Left colon (tissue), 2 donors: ENCODE results near the gene IFT81. TPM values are rescaled to one million over a fixed set of nuclear protein-coding genes. Genes with fewer than 3 reads are reported as not detected.

Source experiments
- ATAC-seq: fragments of 200-7000 bp; cut with Tn5 transposase; one replicate; pipeline ENCODE4 v1.9.1; 2020; ENCODE audit warnings: mild to moderate bottlenecking, moderate library complexity
- DNase-seq, 2 donors: peaks; one replicate each; pipeline ENCODE4 v3.0.0-alpha.2; 2020
- intact Hi-C, 2 donors: fragments of 100-400 bp; cut with DNase I in 1 of 2; cut with micrococcal nuclease in 1 of 2; formaldehyde crosslinking; loops; one replicate each; pipeline versions ENCODE4 v1.11.2 to v1.14.0; 2022; cut with DNase I, micrococcal nuclease
- total RNA-seq, 2 donors: library from RNA; stranded (reverse); fragmentation: NEBNext Ultra II Directional; extraction: Animal tissue kit (Norgen Biotek cat#: 25700); gene quantifications; one replicate each; pipeline ENCODE4 v1.2.1, GENCODE V29; 2021
- donor health status: DM: no; HTN: no; CAD: no.
- donor health status: DM: yes; HTN: yes; CAD: no.

Gene IFT81
- total RNA-seq, 2 donors from 2014 or later, result 4.8 to 5.1 TPM

DNA sequence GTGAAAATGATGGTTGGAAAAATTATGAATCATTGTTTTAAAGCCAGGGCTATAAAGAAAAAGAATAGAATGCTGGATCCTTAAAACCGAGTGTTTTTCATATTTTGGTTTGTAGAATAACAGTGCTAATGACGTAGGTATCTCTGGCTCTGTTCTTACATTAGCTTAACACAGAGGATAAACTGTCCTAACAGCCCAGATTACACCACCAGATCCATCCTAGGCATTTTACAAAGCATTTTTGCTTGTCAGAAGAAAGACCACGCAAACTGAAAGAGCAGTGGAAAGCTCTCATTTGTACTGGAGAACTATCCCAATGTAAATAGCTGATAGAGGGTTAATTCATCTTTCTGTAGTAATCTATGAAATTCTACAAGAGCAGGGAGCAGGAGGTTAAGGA lies 13.6 kb downstream of the IFT81 start:
- intact Hi-C loops, result no loop called here
- ATAC-seq, result no peak
- no peak for DNase-seq

DNA sequence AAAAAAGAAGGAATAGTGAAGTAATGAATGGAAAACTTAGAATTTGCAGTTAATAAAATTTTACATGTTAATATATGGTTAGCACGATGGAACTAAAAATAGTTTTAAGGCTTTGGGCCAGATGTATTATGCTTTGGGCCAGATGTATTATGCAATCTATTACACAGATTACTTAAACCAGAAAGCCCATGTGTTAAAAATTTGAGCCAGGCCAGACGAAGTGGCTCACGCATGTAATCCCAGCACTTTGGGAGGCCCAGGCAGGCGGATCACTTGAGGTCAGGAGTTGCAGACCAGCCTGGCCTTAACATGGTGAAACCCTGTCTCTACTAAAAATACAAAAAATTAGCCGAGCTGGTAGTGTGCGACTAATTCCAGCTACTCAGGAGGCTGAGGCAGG lies 17.2 kb downstream of the IFT81 start:
- DNase-seq, result peak in 1 of 2 donors; percentile 35
- intact Hi-C loops, result no loop called here
- no peak for ATAC-seq

DNA sequence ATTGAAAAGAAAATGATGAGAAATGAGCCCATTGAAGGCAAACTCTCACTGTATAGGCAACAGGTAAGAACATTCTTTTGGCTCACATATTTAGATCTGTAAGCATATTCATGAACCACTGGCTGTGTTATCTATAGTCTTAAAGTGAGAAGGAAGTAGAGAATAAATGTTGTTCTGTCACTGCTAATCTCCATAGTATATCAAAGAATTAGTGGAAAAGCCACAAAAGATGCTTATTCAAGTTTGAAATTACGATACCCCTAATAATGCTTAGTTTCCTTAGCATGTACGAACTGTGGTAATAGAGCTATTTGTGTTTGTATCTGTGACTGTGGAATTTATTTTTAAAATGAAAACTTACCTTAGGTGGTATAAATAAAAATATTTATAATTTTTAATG lies 22.8 kb downstream of the IFT81 start:
- ATAC-seq, result no peak
- intact Hi-C loops, result no loop called here
- DNase-seq, result no peak

DNA sequence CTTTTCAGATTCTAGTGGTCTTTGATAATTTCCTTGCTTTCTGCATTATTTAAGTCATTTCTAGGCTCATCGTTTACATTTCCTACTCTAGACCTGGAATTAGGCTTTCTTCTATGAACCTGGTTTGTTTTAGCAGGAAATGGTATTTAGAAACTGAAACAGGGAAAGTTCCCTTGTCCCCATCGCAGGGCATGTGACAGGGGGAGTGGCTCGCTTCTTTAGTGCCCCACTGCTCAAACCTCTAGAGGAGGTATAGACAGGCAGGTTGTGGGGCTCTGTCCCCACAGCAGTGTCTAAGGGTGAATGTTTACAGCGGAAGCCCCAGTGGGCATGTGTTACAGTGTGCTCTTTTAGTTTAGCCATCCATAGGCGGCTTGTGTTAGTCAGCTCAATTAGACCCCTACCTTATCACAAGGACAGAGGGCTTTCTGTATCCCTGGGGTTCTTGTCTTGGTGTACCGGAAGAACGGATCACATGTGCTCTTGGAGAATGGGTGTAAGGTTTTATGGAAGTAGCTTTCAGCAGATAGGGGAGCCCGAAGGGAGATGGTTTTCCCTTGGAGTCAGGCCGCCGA lies 25.0 kb downstream of the IFT81 start:
- no peak for DNase-seq
- intact Hi-C loops, result no loop called here

DNA sequence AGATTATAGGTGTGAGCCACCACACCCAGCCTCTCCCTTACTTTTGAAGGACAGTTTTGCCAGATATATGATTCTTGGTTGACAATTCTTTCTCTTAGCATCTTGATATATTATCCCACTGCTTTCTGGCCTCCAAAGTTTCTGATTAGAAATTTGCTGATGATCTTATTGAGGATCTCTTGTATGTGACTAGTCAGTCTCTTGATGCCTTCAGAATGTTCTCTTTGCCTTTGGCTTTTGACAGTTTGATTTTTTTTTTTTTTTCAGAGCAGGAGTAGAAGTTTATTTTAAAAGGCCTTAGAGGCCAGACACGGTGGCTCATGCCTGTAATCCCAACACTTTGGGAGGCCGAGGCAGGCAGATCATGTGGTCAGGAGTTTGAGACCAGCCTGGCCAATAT lies 32.6 kb downstream of the IFT81 start:
- DNase-seq, result no peak
- intact Hi-C loops, result no loop called here
- ATAC-seq, result no peak

More for the DNA sequence above, 25.0 kb downstream of the IFT81 start:
- no peak for ATAC-seq

DNA sequence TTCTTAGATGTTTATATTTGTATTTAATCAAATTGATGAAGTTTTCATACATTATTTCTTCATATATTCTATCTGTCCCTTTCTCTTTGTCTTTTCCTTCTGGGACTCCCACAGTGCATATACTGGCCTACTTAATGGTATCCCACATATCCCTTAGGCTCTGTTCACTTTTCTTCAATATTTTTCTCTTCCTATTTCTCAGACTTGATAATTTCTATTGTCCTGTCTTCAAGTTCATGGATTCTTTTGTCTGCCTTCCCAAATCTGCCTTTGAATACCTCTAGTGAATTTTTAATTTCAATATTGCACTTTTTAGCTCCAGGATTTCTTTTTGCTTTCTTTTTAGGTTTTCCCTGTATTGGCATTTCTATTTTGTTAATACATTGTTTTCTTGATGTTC lies 33.4 kb downstream of the IFT81 start:
- ATAC-seq (no peak), DNase-seq (no peak)
- intact Hi-C loops, result no loop called here

DNA sequence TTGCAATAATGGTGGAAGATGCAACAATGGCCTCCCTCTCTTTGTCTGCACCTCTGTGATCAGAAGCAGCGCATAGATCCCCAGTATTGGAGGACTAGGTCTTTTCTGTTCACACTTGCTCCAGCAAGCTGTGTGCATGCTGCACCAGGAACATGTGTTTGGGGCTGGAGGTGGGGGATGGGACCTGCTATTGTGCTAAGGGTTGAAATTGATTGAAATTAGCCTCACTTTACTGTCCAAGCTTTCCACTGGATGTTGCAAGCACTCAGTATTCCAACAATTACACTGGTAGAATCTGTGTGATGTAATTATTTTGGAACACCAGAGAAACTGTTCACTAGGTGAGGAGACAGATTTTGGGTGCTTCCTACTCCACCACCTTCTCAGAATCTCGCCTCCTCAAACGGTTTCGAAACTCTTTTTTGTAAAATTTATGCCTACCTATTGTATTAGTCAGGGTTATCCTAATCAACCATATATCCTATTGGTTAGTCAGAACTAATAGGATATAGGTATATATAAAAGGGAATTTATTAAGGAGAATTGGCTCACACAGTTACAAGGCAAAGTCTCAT lies 35.6 kb downstream of the IFT81 start:
- no peak for DNase-seq
- ATAC-seq, result no peak
- intact Hi-C loops, result no loop called here

DNA sequence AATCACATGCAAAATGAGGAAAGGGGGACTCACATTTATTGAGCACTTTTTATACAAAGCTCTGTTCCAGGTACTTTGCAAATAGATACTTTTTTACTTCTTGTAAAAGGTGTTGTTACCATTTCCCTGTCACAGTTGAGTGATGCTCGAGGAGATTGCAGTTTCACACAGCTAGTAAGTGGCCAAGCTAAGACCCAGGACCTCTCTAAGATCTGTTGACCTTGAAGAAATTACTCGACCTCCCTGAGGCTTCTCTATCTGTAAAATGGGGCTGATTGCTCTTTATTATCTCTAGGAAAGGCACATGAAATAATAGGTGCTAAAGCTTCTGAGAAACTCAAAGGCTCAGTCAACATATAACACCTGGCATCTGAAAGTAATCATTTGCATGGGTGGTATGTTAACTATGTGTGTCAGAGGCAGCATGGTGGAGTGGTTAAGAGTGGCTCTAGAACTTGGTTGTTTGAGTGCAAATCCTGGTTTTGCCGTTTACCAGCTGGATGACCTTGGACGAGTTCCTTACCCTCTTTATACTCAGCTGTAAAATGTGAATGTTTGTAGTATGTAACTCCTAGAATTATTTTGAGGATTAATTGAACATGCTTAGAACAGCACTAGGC lies 41.5 kb downstream of the IFT81 start:
- DNase-seq, result no peak
- no peak for ATAC-seq
- intact Hi-C loops, result no loop called here

DNA sequence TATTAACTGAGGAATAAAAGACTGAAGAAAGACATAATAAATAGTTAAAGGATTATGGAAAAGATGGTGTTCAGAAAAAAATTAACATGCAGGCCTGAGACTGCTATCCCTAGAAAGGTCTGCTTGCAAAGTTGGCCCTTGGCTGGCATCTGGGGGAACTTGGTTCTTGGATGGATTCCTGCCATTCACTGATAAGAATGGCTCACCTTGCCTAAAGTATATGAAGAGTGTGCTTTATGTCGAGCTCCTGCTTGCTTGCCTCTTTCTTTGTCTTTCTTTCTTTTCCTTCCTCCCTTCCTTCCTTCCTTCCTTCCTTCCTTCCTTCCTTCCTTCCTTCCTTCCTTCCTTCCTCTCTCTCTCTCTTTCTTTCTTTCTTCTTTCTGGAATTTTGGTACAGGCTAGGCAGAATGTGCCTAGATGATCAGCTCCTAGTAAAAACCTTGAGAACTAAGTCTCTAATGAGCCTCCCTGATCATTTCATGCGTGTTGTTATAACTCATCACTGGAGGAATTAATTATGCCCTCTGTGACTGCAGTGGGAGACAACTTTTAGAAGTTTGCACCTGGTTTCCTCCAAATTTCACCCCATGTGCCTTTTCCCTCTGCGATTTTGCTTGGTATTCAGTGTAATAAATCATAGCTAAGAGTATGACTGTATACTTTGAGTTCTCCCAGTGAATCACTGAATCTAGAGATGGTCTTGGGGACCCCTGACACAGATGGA lies 44.7 kb downstream of the IFT81 start:
- ATAC-seq (no peak), DNase-seq (no peak)
- intact Hi-C loops, result no loop called here

DNA sequence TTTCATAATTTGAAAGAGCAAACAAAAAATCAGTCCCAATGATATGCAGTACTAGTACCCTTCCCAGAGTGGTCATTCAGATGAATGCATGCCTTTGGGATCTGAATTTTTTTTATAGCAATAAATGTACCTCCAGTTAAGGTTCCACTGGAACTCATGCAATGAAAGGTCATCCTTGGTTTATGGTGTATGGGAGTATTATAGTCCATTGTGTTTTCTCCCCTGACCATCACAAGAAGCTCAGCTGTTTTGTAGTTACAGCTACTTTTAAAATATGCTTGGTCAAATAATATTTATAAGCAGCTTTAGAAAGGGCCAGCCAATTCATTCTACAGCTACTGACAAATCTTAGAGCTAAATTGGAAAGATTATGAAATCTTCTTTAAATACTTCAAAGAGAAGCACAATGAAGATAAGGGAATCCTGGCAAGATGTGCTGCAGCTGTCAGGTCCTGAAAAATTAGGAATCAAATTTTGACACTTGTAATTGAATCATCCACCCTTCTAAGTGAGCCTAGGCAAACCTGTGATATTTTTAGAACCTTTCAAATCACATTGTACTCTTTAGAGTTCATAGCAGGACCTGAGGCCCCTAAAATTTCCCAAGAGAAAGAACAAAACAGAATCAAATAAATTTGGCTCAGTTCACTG lies 46.5 kb downstream of the IFT81 start:
- no peak for DNase-seq
- intact Hi-C loops, result no loop called here
- no peak for ATAC-seq

DNA sequence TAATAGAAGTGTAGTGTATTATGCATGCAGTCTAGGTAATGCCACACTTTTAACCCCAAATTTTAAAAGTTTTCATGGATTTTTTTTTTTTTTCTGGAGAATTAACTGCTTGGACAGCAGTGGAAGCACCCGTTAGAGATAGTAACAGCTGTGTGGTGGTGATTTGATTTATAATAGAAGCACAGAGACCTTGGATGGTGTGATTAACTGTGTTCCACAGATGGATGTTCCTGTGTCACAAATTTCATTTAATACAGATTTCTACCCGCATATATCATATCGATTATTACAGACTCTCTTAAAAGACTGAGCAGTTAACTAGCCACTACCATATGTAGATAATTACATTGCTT lies 47.0 kb downstream of the IFT81 start:
- ATAC-seq (no peak), DNase-seq (no peak)
- intact Hi-C loops, result no loop called here

DNA sequence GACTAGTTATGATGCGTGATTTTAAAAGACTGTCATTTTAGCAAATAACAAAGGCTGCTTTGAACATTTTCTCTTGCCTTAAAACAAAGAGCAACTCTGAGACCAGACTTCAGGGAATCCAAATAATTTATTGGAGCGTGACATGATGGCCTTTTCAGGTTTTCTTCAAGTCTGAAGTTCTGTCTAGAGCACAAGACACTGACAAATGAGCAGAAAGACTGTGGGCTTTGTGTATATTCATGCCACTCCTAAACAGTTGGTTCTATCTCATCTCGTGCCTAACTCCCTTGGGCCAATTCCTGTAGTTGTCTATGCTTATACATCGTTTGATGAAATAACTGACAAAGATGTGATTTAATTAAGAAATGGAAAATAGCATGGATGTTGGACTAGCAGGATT lies 47.5 kb downstream of the IFT81 start:
- ATAC-seq, result no peak
- DNase-seq, result no peak
- intact Hi-C loops, result no loop called here

DNA sequence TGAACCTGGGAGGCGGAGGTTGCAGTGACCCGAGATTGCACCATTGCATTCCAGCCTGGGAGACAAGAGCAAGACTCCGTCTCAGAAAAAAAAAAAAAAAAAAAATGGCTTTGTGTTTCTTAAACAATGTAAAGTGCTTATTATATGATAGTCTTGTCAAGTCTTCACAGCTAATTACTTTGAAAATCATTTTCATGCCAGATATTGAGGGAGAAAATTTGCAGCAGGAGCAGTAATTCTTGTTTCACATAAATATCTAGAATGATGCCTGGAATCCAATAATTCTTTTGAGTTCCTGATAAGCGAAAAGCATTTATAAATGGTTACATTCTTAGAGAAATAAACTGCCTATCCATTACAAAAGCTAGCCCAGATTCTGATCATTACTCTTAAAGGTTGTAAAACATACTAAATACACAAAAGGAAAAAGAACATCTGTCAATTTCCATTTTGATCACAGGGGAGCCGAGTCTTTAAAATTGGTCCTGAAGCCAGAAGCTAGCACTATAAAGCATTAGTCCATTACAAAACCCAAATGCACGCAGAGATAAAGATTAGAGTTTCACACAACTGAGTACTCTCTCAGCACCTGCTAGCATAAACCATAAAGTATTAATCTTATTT lies 50.3 kb downstream of the IFT81 start:
- DNase-seq, result no peak
- ATAC-seq, result no peak
- intact Hi-C loops, result no loop called here

DNA sequence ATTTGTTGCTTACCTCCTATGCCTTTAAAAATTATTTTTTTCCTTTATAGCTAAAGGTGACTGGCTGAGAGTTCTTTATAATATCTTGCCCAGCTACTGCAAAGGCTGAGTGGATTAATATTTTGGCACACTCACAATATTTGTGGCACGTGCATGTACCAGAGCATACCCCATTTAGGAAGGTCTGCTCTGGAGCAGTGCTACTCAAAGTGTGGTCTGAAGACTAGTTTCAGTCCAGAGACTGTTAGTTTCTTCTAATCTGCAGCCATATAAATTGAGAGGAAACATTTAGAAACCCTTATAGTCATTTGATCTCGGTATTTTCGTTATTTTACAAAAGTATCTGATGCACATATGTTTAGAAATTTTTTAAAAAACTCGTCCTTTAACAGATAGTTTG lies 51.0 kb downstream of the IFT81 start:
- no peak for DNase-seq
- intact Hi-C loops, result no loop called here
- ATAC-seq, result no peak

DNA sequence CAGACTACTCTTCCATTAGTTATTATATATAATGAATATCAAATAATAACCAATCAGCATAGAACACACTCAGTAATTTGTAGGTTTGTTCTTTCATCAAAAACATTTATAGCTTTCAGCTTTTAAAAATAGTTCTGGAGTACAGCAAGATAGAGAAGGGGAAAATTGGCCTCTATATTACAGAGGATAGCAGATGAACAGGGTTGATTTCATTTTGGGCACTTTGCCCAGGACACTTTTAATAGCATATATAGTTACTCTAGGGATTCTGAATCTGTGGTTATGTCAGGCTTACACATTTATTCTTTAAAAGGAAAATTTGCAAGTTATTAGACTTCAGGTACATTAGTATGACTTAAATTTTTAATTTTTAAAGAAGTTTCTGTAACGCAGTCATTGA lies 52.6 kb downstream of the IFT81 start:
- ATAC-seq (no peak), DNase-seq (no peak)
- intact Hi-C loops, result no loop called here

DNA sequence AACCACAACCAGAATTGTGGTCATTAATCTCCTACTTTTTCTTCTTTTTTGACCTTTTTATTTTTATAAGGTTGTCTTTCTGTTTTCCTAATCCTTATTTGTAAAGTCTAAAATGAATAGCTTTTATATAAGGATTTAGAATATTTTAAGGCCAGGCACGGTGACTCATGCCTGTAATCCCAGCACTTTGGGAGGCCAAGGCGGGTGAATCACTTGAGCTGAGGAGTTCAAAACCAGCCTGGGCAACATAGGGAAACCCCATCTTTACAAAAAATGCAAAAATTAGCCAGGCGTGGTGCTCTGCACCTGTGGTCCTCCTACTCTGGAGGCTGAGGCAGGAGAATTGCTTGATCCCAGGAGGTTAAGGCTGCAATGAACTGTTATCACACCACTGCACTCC lies 55.1 kb downstream of the IFT81 start:
- DNase-seq (no peak), ATAC-seq (no peak)
- intact Hi-C loops, result no loop called here

DNA sequence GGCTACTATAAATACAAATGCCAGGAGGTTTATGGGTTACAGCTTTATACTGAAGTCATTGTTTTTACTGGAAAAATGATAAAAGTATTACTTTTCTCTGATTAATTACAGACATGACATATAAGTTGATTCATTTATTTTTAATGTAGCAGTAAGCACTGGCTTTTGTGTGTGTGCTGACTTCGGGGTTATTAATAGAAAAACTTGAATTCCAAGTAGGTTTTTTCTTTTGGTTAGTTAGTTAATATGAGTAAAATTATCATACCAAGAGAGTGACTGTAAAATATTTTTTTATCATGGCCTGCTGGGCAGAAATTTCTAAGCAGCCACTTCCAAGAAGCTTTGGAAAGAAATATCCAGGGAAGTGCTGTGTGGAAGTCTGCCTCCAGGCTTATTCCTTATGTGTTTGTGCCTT lies 56.4 kb downstream of the IFT81 start:
- intact Hi-C loops, result no loop called here
- DNase-seq (no peak), ATAC-seq (no peak)

DNA sequence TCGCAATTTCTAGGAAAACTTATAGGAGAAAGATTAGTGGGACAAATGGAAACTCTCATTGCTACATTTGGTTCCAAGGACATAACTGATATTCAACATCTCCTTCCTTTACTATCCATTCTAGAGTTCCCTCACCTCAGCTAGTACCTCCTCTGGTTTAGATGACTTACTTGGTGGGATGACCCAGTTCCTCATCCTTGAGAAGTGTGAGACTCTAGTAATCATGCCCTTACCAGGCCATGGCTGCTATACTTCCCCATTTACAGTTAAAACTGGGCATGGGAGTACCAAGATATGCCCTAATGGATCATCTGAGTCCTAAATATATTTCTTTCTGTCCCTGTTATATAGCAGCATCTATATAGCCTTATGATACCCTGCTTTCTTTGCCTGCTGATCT lies 58.1 kb downstream of the IFT81 start:
- intact Hi-C loops, result no loop called here
- DNase-seq (no peak), ATAC-seq (no peak)

DNA sequence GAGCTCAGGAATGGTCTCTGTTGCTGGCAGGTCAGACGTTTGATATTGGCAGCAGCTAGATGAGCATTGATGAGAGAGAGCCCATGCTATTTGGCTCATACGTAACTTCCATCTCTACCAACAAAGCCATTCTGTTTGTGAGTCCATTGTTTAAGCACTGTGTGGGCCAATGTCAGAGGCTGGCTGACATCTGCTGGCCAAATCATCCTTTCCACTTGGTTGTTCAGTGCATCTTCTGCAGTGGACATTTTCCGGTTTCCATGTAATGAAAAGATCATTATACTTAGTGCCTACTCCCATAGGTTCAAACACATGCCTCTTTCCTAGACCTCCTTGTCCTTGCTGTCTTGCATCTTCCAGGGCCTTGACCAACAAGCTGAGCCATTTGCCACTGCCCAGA lies 59.2 kb downstream of the IFT81 start:
- DNase-seq (no peak), ATAC-seq (no peak)
- intact Hi-C loops, result no loop called here

DNA sequence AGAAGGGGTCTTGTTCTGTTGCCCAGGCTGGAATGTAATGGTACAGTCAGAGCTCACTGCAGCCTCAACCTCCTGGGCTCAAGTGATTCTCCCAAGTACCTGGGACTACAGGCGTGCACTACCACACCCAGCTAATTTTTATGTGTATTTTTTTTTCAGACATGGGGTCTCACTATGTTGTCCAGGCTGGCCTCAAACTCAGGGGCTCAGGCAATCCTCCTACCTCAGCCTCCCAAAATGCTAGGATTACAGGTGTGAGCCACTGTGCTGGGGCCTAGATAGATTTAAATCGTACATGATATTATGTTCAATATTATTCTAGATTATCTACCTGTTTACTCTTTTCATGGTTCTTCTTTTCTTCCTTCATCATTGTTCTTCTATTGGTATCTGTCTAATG lies 61.5 kb downstream of the IFT81 start:
- ATAC-seq (no peak), DNase-seq (no peak)
- intact Hi-C loops, result no loop called here
